Subcutaneous adipose tissue (tissue), 4 donors: ENCODE measurements around the gene CXCL12. TPM values are rescaled to one million over a fixed set of nuclear protein-coding genes. Genes with fewer than 3 reads are reported as not detected.

Source experiments
- total RNA-seq, 4 donors: library from RNA; depleted of rRNA; stranded (reverse); fragments of >200 nt; gene quantifications; one replicate each; pipeline ENCODE4 v1.1.0, GENCODE V29; 2016
- TF ChIP-seq, protein P1 (sequence below): fragments of 450-650 bp; IDR thresholded peaks from one replicate; pipeline ENCODE4 v1.5.1; 2016; ENCODE audit warnings: low read depth, mild to moderate bottlenecking, control low read depth, antibody characterized with exemption, moderate library complexity

Gene CXCL12
- total RNA-seq, 4 donors from 2014 or later, result 75.0 to 156 (median 91.6) TPM

DNA sequence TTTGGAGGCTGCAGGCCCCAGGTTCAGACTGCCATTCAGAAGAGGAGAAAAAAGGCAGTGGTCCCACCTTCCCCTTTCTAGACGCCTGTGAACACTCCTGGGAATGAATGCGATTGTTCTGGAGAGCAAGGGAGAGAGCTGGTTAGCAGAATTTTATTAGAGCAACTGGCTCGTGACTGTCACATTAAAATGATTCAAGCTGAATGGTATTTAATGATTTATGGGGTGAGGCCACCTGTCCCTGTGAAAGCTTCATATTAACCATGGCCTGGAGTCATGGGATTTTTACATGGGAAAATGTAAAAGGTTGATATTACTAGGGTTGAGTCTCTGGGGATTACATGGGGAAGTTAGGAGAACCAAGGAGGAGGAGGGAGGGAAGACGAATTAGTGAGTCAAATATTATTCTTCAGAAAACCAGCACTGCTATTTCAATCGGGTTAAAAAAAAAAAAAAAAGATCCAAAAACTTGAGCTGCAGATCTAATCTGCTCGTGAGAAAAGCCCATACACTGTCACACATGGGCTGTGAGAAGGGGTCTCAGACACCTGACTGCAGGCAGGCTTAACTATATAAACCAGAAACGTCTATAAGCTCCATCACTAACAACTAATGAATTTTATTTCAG, 8.3 kb downstream of the CXCL12 start:
- TF ChIP-seq, protein P1, sequence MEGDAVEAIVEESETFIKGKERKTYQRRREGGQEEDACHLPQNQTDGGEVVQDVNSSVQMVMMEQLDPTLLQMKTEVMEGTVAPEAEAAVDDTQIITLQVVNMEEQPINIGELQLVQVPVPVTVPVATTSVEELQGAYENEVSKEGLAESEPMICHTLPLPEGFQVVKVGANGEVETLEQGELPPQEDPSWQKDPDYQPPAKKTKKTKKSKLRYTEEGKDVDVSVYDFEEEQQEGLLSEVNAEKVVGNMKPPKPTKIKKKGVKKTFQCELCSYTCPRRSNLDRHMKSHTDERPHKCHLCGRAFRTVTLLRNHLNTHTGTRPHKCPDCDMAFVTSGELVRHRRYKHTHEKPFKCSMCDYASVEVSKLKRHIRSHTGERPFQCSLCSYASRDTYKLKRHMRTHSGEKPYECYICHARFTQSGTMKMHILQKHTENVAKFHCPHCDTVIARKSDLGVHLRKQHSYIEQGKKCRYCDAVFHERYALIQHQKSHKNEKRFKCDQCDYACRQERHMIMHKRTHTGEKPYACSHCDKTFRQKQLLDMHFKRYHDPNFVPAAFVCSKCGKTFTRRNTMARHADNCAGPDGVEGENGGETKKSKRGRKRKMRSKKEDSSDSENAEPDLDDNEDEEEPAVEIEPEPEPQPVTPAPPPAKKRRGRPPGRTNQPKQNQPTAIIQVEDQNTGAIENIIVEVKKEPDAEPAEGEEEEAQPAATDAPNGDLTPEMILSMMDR, result no peak

DNA sequence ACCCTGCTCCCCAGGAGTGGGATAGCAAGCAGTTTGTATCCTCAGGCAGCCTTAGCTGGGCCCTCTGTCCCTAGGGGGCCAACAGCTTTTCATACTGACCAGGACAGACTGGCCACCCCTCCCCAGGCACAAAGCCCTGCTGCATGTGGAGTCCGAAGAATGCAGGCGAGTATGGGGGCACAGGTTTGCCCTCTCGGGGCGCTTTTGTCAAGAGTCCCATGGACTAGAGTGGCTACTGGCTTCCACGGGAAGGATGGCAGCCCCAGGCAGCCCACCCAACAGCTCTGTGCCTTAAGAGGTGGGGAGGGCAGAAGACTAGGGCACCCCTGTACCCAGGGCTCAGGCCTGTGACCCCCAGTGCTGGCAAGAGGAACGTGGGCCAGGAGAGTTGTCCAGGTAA, 10.7 kb downstream of the CXCL12 start:
- TF ChIP-seq, protein P1, result no peak

DNA sequence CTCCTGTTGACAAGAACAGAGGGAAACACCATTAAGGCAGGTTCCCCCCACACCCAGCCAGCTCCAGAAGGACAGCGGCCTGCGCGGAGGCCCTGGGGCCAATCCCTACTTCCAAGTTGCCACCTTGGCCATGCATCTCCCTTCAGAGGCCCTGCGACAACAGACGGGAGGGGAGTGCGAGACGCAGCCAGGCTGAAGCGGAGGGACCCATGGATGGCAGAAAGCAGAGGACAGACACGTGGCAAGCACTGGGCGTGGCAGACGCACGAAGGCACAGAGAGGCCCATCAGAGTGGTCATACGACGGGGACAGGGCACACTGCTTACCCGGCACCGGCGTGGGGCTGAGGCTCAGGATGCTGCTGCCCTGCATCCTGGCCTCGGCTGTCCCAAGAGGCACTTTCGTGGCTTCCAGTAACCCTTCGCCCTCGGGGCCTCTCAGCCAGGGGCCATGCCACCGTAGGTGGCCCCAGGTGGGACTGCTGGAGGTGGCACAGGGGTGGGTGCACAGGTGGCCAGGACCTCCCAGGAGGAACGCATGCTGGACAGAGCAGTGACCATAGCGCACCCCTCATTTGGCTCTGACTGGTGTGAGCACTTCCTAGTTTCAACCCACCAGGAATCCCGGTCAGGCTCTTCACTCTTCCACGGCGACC, 11.4 kb downstream of the CXCL12 start:
- TF ChIP-seq, protein P1, result no peak

DNA sequence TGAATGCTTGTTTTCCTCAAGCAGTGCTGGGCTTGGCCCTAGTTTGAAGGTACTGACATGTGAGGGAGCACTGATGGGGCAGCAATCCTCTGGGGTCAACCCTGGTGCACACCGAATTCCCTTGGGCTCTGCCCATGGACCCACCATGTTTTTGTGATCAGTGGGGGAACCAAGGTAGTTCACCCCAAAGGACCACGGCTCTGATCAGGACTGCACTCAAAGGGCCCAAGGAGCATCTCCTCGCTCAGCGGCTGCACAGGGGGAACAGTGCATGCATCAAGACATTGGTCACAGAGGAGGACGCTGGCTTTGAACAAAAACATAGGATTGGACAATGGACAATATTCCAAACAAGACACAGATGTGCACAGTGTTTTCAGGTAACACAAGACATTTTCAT, 12.7 kb downstream of the CXCL12 start:
- TF ChIP-seq, protein P1, result no peak

DNA sequence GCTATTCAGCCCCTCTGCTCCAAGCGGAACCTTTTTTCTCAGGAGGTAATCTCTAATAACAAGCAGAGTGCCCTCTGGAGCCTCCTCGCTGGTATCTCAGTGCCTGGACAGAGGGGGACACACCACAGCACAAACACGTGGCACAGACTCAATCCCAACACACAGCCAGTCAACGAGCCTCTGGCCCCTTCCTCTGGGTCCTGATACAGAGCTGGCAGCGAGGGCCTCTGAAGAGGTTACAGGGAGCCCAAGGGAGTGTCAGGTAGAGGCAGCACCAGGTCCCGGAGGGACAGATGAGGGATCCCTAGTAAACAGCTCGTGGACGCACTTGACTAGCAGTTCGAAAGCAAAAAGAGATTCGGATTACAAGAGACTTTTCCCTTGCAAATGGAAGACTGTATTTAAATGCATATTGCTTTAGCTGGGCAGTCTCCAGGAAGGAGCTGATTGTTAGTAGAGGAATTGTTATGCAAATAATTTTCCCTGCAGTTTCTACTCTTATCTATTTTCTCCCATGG, 14.1 kb downstream of the CXCL12 start:
- TF ChIP-seq, protein P1, result no peak

DNA sequence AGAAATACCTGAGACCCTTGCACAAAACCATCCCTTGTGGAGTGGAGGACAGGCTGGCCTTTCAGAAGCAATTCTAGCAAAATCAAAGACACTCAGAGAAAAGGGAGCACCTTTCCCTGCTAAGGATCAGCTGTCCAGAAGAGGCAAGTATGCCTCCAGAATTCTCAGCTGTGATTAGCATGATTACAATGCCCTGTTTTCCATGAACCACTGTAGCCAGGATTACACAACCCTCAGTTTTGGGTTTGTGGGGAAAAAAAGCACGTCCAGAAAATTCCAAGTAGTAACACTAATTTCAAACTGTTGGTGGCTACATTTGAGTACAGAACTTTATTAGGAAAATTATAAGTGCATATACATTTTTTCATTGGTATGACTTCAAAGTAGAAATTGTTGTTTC, 15.0 kb downstream of the CXCL12 start:
- TF ChIP-seq, protein P1, result no peak

DNA sequence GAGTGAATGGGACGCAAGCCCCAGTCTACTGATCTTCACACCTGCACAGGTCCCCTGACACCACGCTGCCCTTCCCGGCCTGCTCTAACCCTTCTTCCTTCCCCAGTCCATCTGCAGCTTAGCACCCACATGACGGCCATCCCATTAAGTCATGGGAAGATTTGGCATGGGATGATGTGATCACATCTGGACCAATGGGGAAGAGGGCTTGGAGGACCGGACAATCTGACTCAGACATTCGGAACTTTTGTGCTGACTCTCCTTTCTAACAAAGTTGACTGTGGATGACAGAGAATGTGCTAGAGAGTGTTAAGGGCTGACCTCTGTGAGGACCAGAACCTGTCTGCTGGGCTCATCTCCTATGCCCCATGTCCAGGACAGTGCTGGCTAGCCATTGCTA, 15.6 kb downstream of the CXCL12 start:
- TF ChIP-seq, protein P1, result no peak
